HepG2 (cell line): ENCODE measurements around the gene PGA4. TPM values are rescaled to one million over a fixed set of nuclear protein-coding genes. Genes with fewer than 3 reads are reported as not detected.

Experiments
- ARHGAP35 ChIP-seq: sonication (generic); formaldehyde crosslinking; IDR thresholded peaks from 2 replicates; pipeline ENCODE4 v1.9.0; 2022; ENCODE audit warnings: mild to moderate bottlenecking, inconsistent platforms, moderate library complexity, missing genetic modification reagents, borderline replicate concordance
- HDAC1 ChIP-seq: sonication (generic); formaldehyde crosslinking; IDR thresholded peaks from 2 replicates; pipeline ENCODE4 v1.5.1; 2020; ENCODE audit warnings: mild to moderate bottlenecking, missing genetic modification reagents
- MYC ChIP-seq: sonication (generic); formaldehyde crosslinking; IDR thresholded peaks from 2 replicates; pipeline ENCODE4 v1.9.0; 2021; ENCODE audit warnings: missing genetic modification reagents, borderline replicate concordance
- PAWR ChIP-seq: sonication (generic); formaldehyde crosslinking; IDR thresholded peaks from 2 replicates; pipeline ENCODE4 v1.4.0; 2020; ENCODE audit warnings: missing genetic modification reagents, mild to moderate bottlenecking, borderline replicate concordance
- ZNF17 ChIP-seq: sonication (generic); formaldehyde crosslinking; IDR thresholded peaks from 2 replicates; pipeline ENCODE4 v1.5.0; 2020; ENCODE audit warnings: mild to moderate bottlenecking, missing genetic modification reagents
- ZNF251 ChIP-seq: sonication (generic); formaldehyde crosslinking; IDR thresholded peaks from 2 replicates; pipeline ENCODE4 v1.9.0; 2021; ENCODE audit warnings: mild to moderate bottlenecking, missing genetic modification reagents
- ZNF33A ChIP-seq: sonication (generic); formaldehyde crosslinking; IDR thresholded peaks from 2 replicates; pipeline ENCODE4 v1.5.1; 2020; ENCODE audit warnings: missing genetic modification reagents, mild to moderate bottlenecking, moderate library complexity, borderline replicate concordance
- ZNF556 ChIP-seq: sonication (generic); formaldehyde crosslinking; IDR thresholded peaks from 2 replicates; pipeline ENCODE4 v1.4.0; 2020; ENCODE audit warnings: mild to moderate bottlenecking, missing genetic modification reagents, borderline replicate concordance
- ZNF703 ChIP-seq: sonication (generic); formaldehyde crosslinking; IDR thresholded peaks from 2 replicates; pipeline ENCODE4 v1.5.1; 2020; ENCODE audit warnings: missing genetic modification reagents, mild to moderate bottlenecking, moderate library complexity, borderline replicate concordance
- ZNF720 ChIP-seq: sonication (generic); formaldehyde crosslinking; IDR thresholded peaks from 2 replicates; pipeline ENCODE4 v1.4.0; 2020; ENCODE audit warnings: missing genetic modification reagents
- ZNF781 ChIP-seq: sonication (generic); formaldehyde crosslinking; IDR thresholded peaks from 2 replicates; pipeline ENCODE4 v1.5.1; 2020; ENCODE audit warnings: borderline replicate concordance, mild to moderate bottlenecking, missing genetic modification reagents; ENCODE audit errors: not compliant biosample characterization
- polyA plus RNA-seq, 8 experiments: library from polyadenylated mRNA; depleted of rRNA in 3 of 8; stranded (reverse) in 7 of 8; unstranded in 1 of 8; fragments of >200 nt; fragmentation: Illumina TruSeq in 4 of 8; extraction: Trizol in 4 of 8; gene quantifications; 2 replicates each; pipeline versions ENCODE4 v1.2.1 to v1.2.3, GENCODE V29; 2011 to 2016; ENCODE audit warnings: low read depth in 4 of 8, missing spikeins in 1 of 8, mixed read lengths in 1 of 8; ENCODE audit not compliant: insufficient read depth in 1 of 8
- total RNA-seq, 5 experiments: library from RNA; depleted of rRNA; stranded (reverse); fragments of >200 nt; fragmentation: Illumina TruSeq; extraction: Trizol; gene quantifications; 2 replicates each; pipeline ENCODE4 v1.2.3, GENCODE V29; 2016; ENCODE audit warnings: low read depth in 1 of 5
- TF ChIP-seq, protein P1 (sequence below), 2 experiments: fragments of 450-650 bp in 1 of 2; sonication (generic) in 1 of 2; formaldehyde crosslinking in 1 of 2; IDR thresholded peaks; 2 replicates each; pipeline versions ENCODE4 v1.6.1 to v1.8.0; 2016 to 2022; ENCODE audit warnings: antibody characterized with exemption in 1 of 2, mild to moderate bottlenecking in 1 of 2, missing genetic modification reagents in 1 of 2
- TF ChIP-seq, protein P2 (sequence below): sonication (generic); formaldehyde crosslinking; IDR thresholded peaks from 2 replicates; pipeline ENCODE4 v1.5.0; 2020; ENCODE audit warnings: mild to moderate bottlenecking, missing genetic modification reagents
- TF ChIP-seq, protein P3 (sequence below): sonication (generic); formaldehyde crosslinking; IDR thresholded peaks from 2 replicates; pipeline ENCODE4 v1.5.1; 2020; ENCODE audit warnings: missing genetic modification reagents, mild to moderate bottlenecking, borderline replicate concordance
- TF ChIP-seq, protein P4 (sequence below): sonication (generic); formaldehyde crosslinking; IDR thresholded peaks from 2 replicates; pipeline ENCODE4 v1.5.0; 2020; ENCODE audit warnings: mild to moderate bottlenecking, low read depth, missing genetic modification reagents, borderline replicate concordance
- TF ChIP-seq, protein P5 (sequence below): sonication (generic); formaldehyde crosslinking; IDR thresholded peaks from 2 replicates; pipeline ENCODE4 v1.5.1; 2020; ENCODE audit warnings: mild to moderate bottlenecking, missing genetic modification reagents, moderate library complexity

PGA4 gene
- total and polyA plus RNA-seq, 2 of the 13 experiments (the other 11 are each of a cell fraction or from before 2014, with no cell fraction given): not detected

DNA sequence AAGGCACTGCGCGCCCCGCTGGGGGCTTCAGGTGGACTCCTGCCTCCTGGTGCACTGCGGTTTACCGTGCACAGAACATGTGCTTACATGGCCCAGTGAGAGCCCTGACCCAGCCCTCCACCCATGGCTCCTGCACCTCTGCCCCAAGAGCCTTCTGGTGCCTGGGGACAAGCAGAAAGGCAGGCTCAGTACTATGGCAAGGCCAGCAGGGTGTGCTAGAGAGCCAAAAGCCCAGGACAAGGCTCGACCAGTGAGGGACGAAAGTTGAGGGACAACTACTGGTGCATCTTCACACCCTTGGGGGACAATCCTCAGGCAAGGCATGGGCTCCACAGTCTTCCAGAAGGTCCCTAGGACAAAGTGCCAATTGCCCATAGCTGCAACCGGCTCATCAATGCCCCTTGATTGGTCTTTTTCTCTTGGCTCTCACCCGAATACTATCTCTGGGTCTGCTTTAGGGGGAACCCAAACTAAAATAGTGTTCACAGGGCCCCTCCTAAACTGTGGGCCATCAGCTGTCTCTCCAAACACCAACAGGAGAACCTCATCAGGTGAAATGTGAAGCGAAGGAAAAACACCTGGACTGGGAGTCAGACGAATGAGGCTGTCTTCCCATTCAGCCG lies 32.4 kb downstream of the PGA4 start (continued):
- TF ChIP-seq, protein P1, sequence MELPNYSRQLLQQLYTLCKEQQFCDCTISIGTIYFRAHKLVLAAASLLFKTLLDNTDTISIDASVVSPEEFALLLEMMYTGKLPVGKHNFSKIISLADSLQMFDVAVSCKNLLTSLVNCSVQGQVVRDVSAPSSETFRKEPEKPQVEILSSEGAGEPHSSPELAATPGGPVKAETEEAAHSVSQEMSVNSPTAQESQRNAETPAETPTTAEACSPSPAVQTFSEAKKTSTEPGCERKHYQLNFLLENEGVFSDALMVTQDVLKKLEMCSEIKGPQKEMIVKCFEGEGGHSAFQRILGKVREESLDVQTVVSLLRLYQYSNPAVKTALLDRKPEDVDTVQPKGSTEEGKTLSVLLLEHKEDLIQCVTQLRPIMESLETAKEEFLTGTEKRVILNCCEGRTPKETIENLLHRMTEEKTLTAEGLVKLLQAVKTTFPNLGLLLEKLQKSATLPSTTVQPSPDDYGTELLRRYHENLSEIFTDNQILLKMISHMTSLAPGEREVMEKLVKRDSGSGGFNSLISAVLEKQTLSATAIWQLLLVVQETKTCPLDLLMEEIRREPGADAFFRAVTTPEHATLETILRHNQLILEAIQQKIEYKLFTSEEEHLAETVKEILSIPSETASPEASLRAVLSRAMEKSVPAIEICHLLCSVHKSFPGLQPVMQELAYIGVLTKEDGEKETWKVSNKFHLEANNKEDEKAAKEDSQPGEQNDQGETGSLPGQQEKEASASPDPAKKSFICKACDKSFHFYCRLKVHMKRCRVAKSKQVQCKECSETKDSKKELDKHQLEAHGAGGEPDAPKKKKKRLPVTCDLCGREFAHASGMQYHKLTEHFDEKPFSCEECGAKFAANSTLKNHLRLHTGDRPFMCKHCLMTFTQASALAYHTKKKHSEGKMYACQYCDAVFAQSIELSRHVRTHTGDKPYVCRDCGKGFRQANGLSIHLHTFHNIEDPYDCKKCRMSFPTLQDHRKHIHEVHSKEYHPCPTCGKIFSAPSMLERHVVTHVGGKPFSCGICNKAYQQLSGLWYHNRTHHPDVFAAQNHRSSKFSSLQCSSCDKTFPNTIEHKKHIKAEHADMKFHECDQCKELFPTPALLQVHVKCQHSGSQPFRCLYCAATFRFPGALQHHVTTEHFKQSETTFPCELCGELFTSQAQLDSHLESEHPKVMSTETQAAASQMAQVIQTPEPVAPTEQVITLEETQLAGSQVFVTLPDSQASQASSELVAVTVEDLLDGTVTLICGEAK (IDR thresholded peaks at IDR 0.05): no peak
- TF ChIP-seq, protein P1 (CRISPR knock-in tag; IDR thresholded peaks at IDR 0.05): no peak
- TF ChIP-seq ZNF251 (CRISPR knock-in tag) (no peak), ZNF17 (no peak), ARHGAP35 (no peak), ZNF703 (no peak), MYC (CRISPR knock-in tag) (no peak), ZNF33A (CRISPR knock-in tag) (no peak), ZNF720 (CRISPR knock-in tag) (no peak), ZNF556 (CRISPR knock-in tag) (no peak), HDAC1 (CRISPR knock-in tag) (no peak), ZNF781 (CRISPR knock-in tag) (no peak), PAWR (CRISPR knock-in tag) (no peak)
- TF ChIP-seq, protein P2, sequence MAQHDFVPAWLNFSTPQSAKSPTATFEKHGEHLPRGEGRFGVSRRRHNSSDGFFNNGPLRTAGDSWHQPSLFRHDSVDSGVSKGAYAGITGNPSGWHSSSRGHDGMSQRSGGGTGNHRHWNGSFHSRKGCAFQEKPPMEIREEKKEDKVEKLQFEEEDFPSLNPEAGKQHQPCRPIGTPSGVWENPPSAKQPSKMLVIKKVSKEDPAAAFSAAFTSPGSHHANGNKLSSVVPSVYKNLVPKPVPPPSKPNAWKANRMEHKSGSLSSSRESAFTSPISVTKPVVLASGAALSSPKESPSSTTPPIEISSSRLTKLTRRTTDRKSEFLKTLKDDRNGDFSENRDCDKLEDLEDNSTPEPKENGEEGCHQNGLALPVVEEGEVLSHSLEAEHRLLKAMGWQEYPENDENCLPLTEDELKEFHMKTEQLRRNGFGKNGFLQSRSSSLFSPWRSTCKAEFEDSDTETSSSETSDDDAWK (CRISPR knock-in tag): no peak
- TF ChIP-seq, protein P3, sequence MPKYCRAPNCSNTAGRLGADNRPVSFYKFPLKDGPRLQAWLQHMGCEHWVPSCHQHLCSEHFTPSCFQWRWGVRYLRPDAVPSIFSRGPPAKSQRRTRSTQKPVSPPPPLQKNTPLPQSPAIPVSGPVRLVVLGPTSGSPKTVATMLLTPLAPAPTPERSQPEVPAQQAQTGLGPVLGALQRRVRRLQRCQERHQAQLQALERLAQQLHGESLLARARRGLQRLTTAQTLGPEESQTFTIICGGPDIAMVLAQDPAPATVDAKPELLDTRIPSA (CRISPR knock-in tag): no peak
- TF ChIP-seq, protein P4, sequence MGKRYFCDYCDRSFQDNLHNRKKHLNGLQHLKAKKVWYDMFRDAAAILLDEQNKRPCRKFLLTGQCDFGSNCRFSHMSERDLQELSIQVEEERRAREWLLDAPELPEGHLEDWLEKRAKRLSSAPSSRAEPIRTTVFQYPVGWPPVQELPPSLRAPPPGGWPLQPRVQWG (CRISPR knock-in tag): no peak
- TF ChIP-seq, protein P5, sequence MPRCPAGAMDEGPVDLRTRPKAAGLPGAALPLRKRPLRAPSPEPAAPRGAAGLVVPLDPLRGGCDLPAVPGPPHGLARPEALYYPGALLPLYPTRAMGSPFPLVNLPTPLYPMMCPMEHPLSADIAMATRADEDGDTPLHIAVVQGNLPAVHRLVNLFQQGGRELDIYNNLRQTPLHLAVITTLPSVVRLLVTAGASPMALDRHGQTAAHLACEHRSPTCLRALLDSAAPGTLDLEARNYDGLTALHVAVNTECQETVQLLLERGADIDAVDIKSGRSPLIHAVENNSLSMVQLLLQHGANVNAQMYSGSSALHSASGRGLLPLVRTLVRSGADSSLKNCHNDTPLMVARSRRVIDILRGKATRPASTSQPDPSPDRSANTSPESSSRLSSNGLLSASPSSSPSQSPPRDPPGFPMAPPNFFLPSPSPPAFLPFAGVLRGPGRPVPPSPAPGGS (CRISPR knock-in tag): no peak
